HEK293 (cell line): ENCODE results near the gene ANKRD44.

Source experiments
- ELK4 ChIP-seq: IDR thresholded peaks from 2 replicates; pipeline ENCODE4 v1.6.1; 2011; ENCODE audit warnings: mild to moderate bottlenecking, low read depth, low read length, borderline replicate concordance
- PATZ1 ChIP-seq: fragments of 450-650 bp; formaldehyde crosslinking; IDR thresholded peaks from 2 replicates; pipeline ENCODE4 v1.5.1; 2016; ENCODE audit warnings: missing biosample characterization, missing genetic modification characterization
- ZBTB1 ChIP-seq: fragments of 450-650 bp; formaldehyde crosslinking; IDR thresholded peaks from 2 replicates; pipeline ENCODE4 v1.5.1; 2016; ENCODE audit warnings: missing biosample characterization, missing genetic modification characterization
- ZNF133 ChIP-seq: fragments of 450-650 bp; formaldehyde crosslinking; IDR thresholded peaks from 2 replicates; pipeline ENCODE4 v1.5.1; 2016; ENCODE audit warnings: missing biosample characterization, missing genetic modification characterization
- ZNF221 ChIP-seq: fragments of 450-650 bp; formaldehyde crosslinking; IDR thresholded peaks from 2 replicates; pipeline ENCODE4 v1.5.1; 2017; ENCODE audit warnings: missing biosample characterization, missing genetic modification characterization, borderline replicate concordance
- ZNF274 ChIP-seq, 2 experiments: fragments of 200-500 bp in 1 of 2; fragments of 450-650 bp in 1 of 2; sonication (Bioruptor generic) in 1 of 2; formaldehyde crosslinking in 1 of 2; IDR thresholded peaks; 2 replicates each; pipeline versions ENCODE4 v1.5.1 to v1.6.1; 2014 to 2016; ENCODE audit warnings: borderline replicate concordance in 1 of 2, inconsistent platforms in 1 of 2, low read length in 1 of 2, missing biosample characterization in 1 of 2, missing genetic modification characterization in 1 of 2
- ZNF350 ChIP-seq: fragments of 450-650 bp; formaldehyde crosslinking; IDR thresholded peaks from 2 replicates; pipeline ENCODE4 v1.5.0; 2017; ENCODE audit warnings: missing biosample characterization, mild to moderate bottlenecking, missing genetic modification characterization
- ZNF768 ChIP-seq: fragments of 450-650 bp; formaldehyde crosslinking; IDR thresholded peaks from 2 replicates; pipeline ENCODE4 v1.5.1; 2018; ENCODE audit warnings: missing biosample characterization, mild to moderate bottlenecking, missing genetic modification characterization
- ZSCAN30 ChIP-seq: fragments of 450-650 bp; IDR thresholded peaks from 2 replicates; pipeline ENCODE4 v1.5.1; 2018; ENCODE audit warnings: missing biosample characterization, mild to moderate bottlenecking, missing genetic modification characterization, moderate library complexity
- TF ChIP-seq, protein P1 (sequence below): fragments of 450-650 bp; formaldehyde crosslinking; IDR thresholded peaks from 2 replicates; pipeline ENCODE4 v1.5.1; 2016; ENCODE audit warnings: missing biosample characterization, missing genetic modification characterization

GRCh38 chr2:197028633-197029032, 281.9 kb downstream of the ANKRD44 start:
- TF ChIP-seq, protein P1, sequence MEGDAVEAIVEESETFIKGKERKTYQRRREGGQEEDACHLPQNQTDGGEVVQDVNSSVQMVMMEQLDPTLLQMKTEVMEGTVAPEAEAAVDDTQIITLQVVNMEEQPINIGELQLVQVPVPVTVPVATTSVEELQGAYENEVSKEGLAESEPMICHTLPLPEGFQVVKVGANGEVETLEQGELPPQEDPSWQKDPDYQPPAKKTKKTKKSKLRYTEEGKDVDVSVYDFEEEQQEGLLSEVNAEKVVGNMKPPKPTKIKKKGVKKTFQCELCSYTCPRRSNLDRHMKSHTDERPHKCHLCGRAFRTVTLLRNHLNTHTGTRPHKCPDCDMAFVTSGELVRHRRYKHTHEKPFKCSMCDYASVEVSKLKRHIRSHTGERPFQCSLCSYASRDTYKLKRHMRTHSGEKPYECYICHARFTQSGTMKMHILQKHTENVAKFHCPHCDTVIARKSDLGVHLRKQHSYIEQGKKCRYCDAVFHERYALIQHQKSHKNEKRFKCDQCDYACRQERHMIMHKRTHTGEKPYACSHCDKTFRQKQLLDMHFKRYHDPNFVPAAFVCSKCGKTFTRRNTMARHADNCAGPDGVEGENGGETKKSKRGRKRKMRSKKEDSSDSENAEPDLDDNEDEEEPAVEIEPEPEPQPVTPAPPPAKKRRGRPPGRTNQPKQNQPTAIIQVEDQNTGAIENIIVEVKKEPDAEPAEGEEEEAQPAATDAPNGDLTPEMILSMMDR, result no peak
- TF ChIP-seq PATZ1 (tag by site-specific recombination) (no peak), ZNF274 (IDR thresholded peaks at IDR 0.05; ENCODE audit: low read length) (no peak), ZNF274 (tag by site-specific recombination; IDR thresholded peaks at IDR 0.05; ENCODE audit: borderline replicate concordance) (no peak), ZNF133 (no peak), ZNF768 (tag by site-specific recombination) (no peak), ELK4 (no peak), ZNF350 (tag by site-specific recombination) (no peak), ZBTB1 (tag by site-specific recombination) (no peak), ZNF221 (tag by site-specific recombination) (no peak), ZSCAN30 (tag by site-specific recombination) (no peak)
